ENCODE measurements around the gene CCRL2.
"Not testable (repeated sequence)": the region's sequence is repeated elsewhere in the genome, so short reads cannot be mapped to it uniquely, and the experiment has no call there.

Gene CCRL2

GRCh38 chr3:46380471-46381221 lies 26.4 kb upstream of the CCRL2 start:
- no peak for DNase-seq

- no peak for DNase-seq
Observed at GRCh38 chr3:46381625-46382024, 25.4 kb upstream of the CCRL2 start.

- DNase-seq, result no peak
Observed at GRCh38 chr3:46383211-46383950, 23.7 kb upstream of the CCRL2 start.

- no peak for DNase-seq
Observed at GRCh38 chr3:46383951-46384330, 23.1 kb upstream of the CCRL2 start.

GRCh38 chr3:46386205-46386604 lies 20.9 kb upstream of the CCRL2 start:
- DNase-seq, result no peak

- DNase-seq, result not testable (repeated sequence)
Observed at GRCh38 chr3:46388847-46389246, 18.2 kb upstream of the CCRL2 start.

GRCh38 chr3:46389306-46389705 lies 17.8 kb upstream of the CCRL2 start:
- DNase-seq, result no peak

- DNase-seq, result not testable (repeated sequence)
Observed at GRCh38 chr3:46391526-46391925, 15.5 kb upstream of the CCRL2 start.

GRCh38 chr3:46393011-46393410 lies 14.0 kb upstream of the CCRL2 start:
- DNase-seq, result no peak

- no peak for DNase-seq
Observed at GRCh38 chr3:46393554-46394434, 13.3 kb upstream of the CCRL2 start.

- no peak for DNase-seq
Observed at GRCh38 chr3:46395210-46395661, 11.8 kb upstream of the CCRL2 start.

- DNase-seq, result no peak
Observed at GRCh38 chr3:46395766-46396530, 11.1 kb upstream of the CCRL2 start.

GRCh38 chr3:46397111-46397510 lies 9.9 kb upstream of the CCRL2 start:
- DNase-seq, result no peak

GRCh38 chr3:46398186-46398955 lies 8.7 kb upstream of the CCRL2 start:
- no peak for DNase-seq

- no peak for DNase-seq
Observed at GRCh38 chr3:46399098-46399497, 8.0 kb upstream of the CCRL2 start.

GRCh38 chr3:46399557-46399956 lies 7.5 kb upstream of the CCRL2 start:
- DNase-seq, result no peak

GRCh38 chr3:46400000-46400734 lies 6.9 kb upstream of the CCRL2 start:
- DNase-seq, result no peak

- DNase-seq, result no peak
Observed at GRCh38 chr3:46400846-46401245, 6.2 kb upstream of the CCRL2 start.

GRCh38 chr3:46401579-46401978 lies 5.5 kb upstream of the CCRL2 start:
- DNase-seq, result no peak

- DNase-seq, result not testable (repeated sequence)
Observed at GRCh38 chr3:46402902-46403301, 4.2 kb upstream of the CCRL2 start.
